Measurements from ENCODE around the gene USP9X. TPM values are rescaled to one million over a fixed set of nuclear protein-coding genes. Genes with fewer than 3 reads are reported as not detected.
"Not testable (repeated sequence)": the region's sequence is repeated elsewhere in the genome, so short reads cannot be mapped to it uniquely, and the experiment has no call there.

Gene USP9X
- total and polyA plus RNA-seq, 8 donors = 6.3 to 55.2 (median 31.3) TPM

GRCh38 chrX:41265615-41266014 is 180.4 kb downstream of the USP9X start:
- intact Hi-C loops (cut with DNase I) = no loop called here
- Histone ChIP-seq H3K27ac (no peak overlapping the region), H3K9me3 (no peaks in the 10 kb centered on the region), H3K4me1 (no peaks in the 10 kb centered on the region), H3K36me3 (no peaks in the 10 kb centered on the region), H3K4me3 (no peak overlapping the region), H3K27me3 (no peaks in the 10 kb centered on the region)
- 75 to 76% methylated on average over 8 of the region's 8 CpGs for WGBS, 2 donors
- peak in 2 of 4 donors; percentile 46 to 54 for ATAC-seq
- TF ChIP-seq CTCF (IDR thresholded peaks at IDR 0.05) = no peak
- no peak for DNase-seq
- FAIRE-seq = no peak

- FAIRE-seq = no peak
- Histone ChIP-seq H3K36me3 (no peaks in the 10 kb centered on the region), H3K4me1 (no peaks in the 10 kb centered on the region), H3K9me3 (no peaks in the 10 kb centered on the region), H3K27me3 (no peaks in the 10 kb centered on the region), H3K4me3 (no peak overlapping the region), H3K27ac (no peak overlapping the region)
- TF ChIP-seq CTCF (IDR thresholded peaks at IDR 0.05) = no peak
- no peak for DNase-seq
- 57 to 69% methylated on average over 2 of the region's 2 CpGs for WGBS, 2 donors
- intact Hi-C loops (cut with DNase I) = no loop called here
- no peak for ATAC-seq
Measured at GRCh38 chrX:41273638-41274037, 188.4 kb downstream of the USP9X start.

- peak in 1 of 4 donors; percentile 16 for TF ChIP-seq CTCF (IDR thresholded peaks at IDR 0.05)
- Histone ChIP-seq H3K4me3 (peak overlapping the region; percentile 23 to 51 (median 38)), H3K27ac (peak overlapping the region in 2 of 4 donors; percentile 1 to 17), H3K36me3 (no peaks in the 10 kb centered on the region), H3K27me3 (no peaks in the 10 kb centered on the region), H3K4me1 (no peaks in the 10 kb centered on the region), H3K9me3 (no peaks in the 10 kb centered on the region)
- FAIRE-seq (no peak), DNase-seq (peak; percentile 51 to 85 (median 66)), ATAC-seq (peak; percentile 79 to 92 (median 90))
- intact Hi-C loops (cut with DNase I) = no loop called here
- WGBS, 2 donors = 1 to 4% methylated on average over 44 to 53 of the region's 54 CpGs
Measured at GRCh38 chrX:41275661-41276609, 190.7 kb downstream of the USP9X start.

GRCh38 chrX:41276661-41277506 is 191.6 kb downstream of the USP9X start:
- peak overlapping the region; percentile 23 to 51 (median 38) for H3K4me3 ChIP-seq
- TF ChIP-seq CTCF (IDR thresholded peaks at IDR 0.05) = no peak
- WGBS, 2 donors = 44 to 61% methylated on average over 19 of the region's 19 CpGs
- ATAC-seq = peak in 3 of 4 donors; percentile 4 to 31 (median 13)
- no peaks in the 10 kb centered on the region for H3K9me3 ChIP-seq
- H3K36me3 ChIP-seq = no peaks in the 10 kb centered on the region
- no peaks in the 10 kb centered on the region for H3K4me1 ChIP-seq
- H3K27ac ChIP-seq = no peak overlapping the region
- FAIRE-seq = no peak
- DNase-seq = no peak
- H3K27me3 ChIP-seq = no peaks in the 10 kb centered on the region
- intact Hi-C loops (cut with DNase I) = no loop called here

- H3K27ac ChIP-seq; H3K9me3 ChIP-seq; H3K4me3 ChIP-seq; intact Hi-C loops (cut with DNase I); H3K4me1 ChIP-seq; FAIRE-seq; DNase-seq; H3K27me3 ChIP-seq; H3K36me3 ChIP-seq; ATAC-seq: not testable (repeated sequence)
- WGBS, 2 donors = 97 to 99% methylated on average over 5 of the region's 5 CpGs
Measured at GRCh38 chrX:41282307-41282706, 197.1 kb downstream of the USP9X start.

GRCh38 chrX:41285928-41286327 is 200.7 kb downstream of the USP9X start:
- intact Hi-C loops (cut with DNase I); FAIRE-seq; H3K4me3 ChIP-seq; ATAC-seq; H3K9me3 ChIP-seq; H3K27me3 ChIP-seq; H3K4me1 ChIP-seq; H3K36me3 ChIP-seq; H3K27ac ChIP-seq: not testable (repeated sequence)
- WGBS, 2 donors = 96 to 99% methylated on average over 17 to 21 of the region's 21 CpGs
- peak in 1 of 6 donors; percentile 58 for DNase-seq

Data from pancreas (tissue), 10 donors.